Esophagus (tissue), 2 donors: Measurements from ENCODE around the gene DNAAF9. TPM values are rescaled to one million over a fixed set of nuclear protein-coding genes. Genes with fewer than 3 reads are reported as not detected.
A peak's percentile ranks its signal among the peaks of the same experiment; 100 is the strongest.
"Not testable (repeated sequence)": the region's sequence is repeated elsewhere in the genome, so short reads cannot be mapped to it uniquely, and the experiment has no call there.

Experiments used
- H3K27ac ChIP-seq, 2 donors: one replicate each; pipeline ENCODE4 v1.5.1; 2013; ENCODE audit warnings: low read depth in 2 of 2, mild to moderate bottlenecking in 2 of 2, inconsistent platforms in 1 of 2, low read length in 1 of 2, moderate library complexity in 1 of 2
- H3K27me3 ChIP-seq, 2 donors: one replicate each; pipeline ENCODE4 v1.6.1; 2013; ENCODE audit warnings: low read length in 2 of 2, control low read depth in 1 of 2, mild to moderate bottlenecking in 1 of 2; ENCODE audit not compliant: insufficient read depth in 2 of 2, control insufficient read depth in 1 of 2
- H3K36me3 ChIP-seq, 2 donors: one replicate each; pipeline ENCODE4 v1.6.1; 2013; ENCODE audit warnings: low read length in 1 of 2; ENCODE audit not compliant: control insufficient read depth in 2 of 2, insufficient read depth in 2 of 2
- H3K4me1 ChIP-seq, 2 donors: one replicate each; pipeline ENCODE4 v1.6.1; 2013; ENCODE audit warnings: low read length in 1 of 2; ENCODE audit not compliant: control insufficient read depth in 2 of 2, insufficient read depth in 2 of 2
- H3K4me3 ChIP-seq, 2 donors: one replicate each; pipeline ENCODE4 v1.5.1; 2013; ENCODE audit warnings: low read length in 2 of 2, mild to moderate bottlenecking in 2 of 2, low read depth in 1 of 2, moderate library complexity in 1 of 2
- H3K9me3 ChIP-seq, 2 donors: one replicate each; pipeline ENCODE4 v1.6.1; 2013; ENCODE audit warnings: mild to moderate bottlenecking in 2 of 2, low read depth in 1 of 2, low read length in 1 of 2, moderate library complexity in 1 of 2; ENCODE audit not compliant: control insufficient read depth in 2 of 2, insufficient read depth in 1 of 2
- WGBS, 2 donors: extraction: QIAGEN DNeasy Blood & Tissue Kit; methylation state at CpG; one replicate each; pipeline ENCODE4 v1.1.7; 2013; 5-methylcytosine and 5-hydroxymethylcytosine counted together
- polyA plus RNA-seq, 2 donors: library from polyadenylated mRNA; stranded (reverse); fragments of 200-250 nt; gene quantifications; one replicate each; pipeline ENCODE4 v1.2.3, GENCODE V29; 2013
- donor health status: healthy with polysubstance abuse.
- donor health status: Bipolar disorder and iron deficiency.

Gene DNAAF9
- polyA plus RNA-seq, 2 donors: 3.6 TPM

- no peak overlapping the region for H3K27ac ChIP-seq
- H3K27me3 ChIP-seq: no peaks in the 10 kb centered on the region
- no peaks in the 10 kb centered on the region for H3K36me3 ChIP-seq
- H3K9me3 ChIP-seq: no peaks in the 10 kb centered on the region
- no peak overlapping the region for H3K4me3 ChIP-seq
- WGBS, 2 donors: 85 to 91% methylated on average over 3 of the region's 3 CpGs
- H3K4me1 ChIP-seq: no peaks in the 10 kb centered on the region
These were observed 26.3 kb upstream of the DNAAF9 start for GRCh38 chr20:3433744-3434143.

GRCh38 chr20:3432844-3433243 lies 25.4 kb upstream of the DNAAF9 start:
- H3K9me3 ChIP-seq: no peaks in the 10 kb centered on the region
- H3K4me3 ChIP-seq: no peak overlapping the region
- no peaks in the 10 kb centered on the region for H3K36me3 ChIP-seq
- WGBS, 2 donors: 83 to 90% methylated on average over 3 of the region's 3 CpGs
- H3K4me1 ChIP-seq: no peaks in the 10 kb centered on the region
- no peaks in the 10 kb centered on the region for H3K27me3 ChIP-seq
- no peak overlapping the region for H3K27ac ChIP-seq

DNA sequence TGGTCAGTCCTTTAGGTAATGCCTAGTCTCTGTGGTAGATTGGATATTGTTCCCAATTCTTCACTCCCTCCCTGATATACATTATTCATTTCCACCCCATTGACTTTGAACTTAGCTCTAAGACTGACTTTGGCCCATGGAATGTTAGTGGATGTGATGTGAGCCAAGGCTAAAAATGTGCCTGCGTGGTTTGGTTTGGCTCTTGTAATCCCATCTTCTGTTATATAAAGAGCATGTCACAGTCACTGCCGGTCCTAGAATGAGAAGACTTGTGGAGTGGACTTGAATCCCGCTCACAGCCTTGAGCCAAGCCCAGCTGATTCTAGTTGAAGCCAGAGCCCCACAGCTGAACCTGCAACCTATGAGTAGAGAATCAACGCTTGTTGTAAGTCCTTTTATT lies 23.6 kb upstream of the DNAAF9 start:
- Histone ChIP-seq H3K36me3 (no peaks in the 10 kb centered on the region), H3K27ac (no peak overlapping the region), H3K27me3 (no peaks in the 10 kb centered on the region), H3K4me3 (no peak overlapping the region), H3K9me3 (no peaks in the 10 kb centered on the region), H3K4me1 (no peaks in the 10 kb centered on the region)
- WGBS, 2 donors: 93 to 96% methylated on average over 4 of the region's 4 CpGs

- H3K27ac ChIP-seq: no peak overlapping the region
- no peaks in the 10 kb centered on the region for H3K4me1 ChIP-seq
- no peaks in the 10 kb centered on the region for H3K27me3 ChIP-seq
- H3K4me3 ChIP-seq: no peak overlapping the region
- H3K9me3 ChIP-seq: no peaks in the 10 kb centered on the region
- 80 to 83% methylated on average over 14 of the region's 14 CpGs for WGBS, 2 donors
- H3K36me3 ChIP-seq: no peaks in the 10 kb centered on the region
These were observed 23.1 kb upstream of the DNAAF9 start for GRCh38 chr20:3430376-3431069.

GRCh38 chr20:3426766-3427165 lies 19.3 kb upstream of the DNAAF9 start:
- H3K36me3 ChIP-seq, H3K4me1 ChIP-seq, H3K9me3 ChIP-seq, H3K27me3 ChIP-seq, H3K4me3 ChIP-seq, H3K27ac ChIP-seq: not testable (repeated sequence)
- 74 to 88% methylated on average over 4 of the region's 4 CpGs for WGBS, 2 donors

DNA sequence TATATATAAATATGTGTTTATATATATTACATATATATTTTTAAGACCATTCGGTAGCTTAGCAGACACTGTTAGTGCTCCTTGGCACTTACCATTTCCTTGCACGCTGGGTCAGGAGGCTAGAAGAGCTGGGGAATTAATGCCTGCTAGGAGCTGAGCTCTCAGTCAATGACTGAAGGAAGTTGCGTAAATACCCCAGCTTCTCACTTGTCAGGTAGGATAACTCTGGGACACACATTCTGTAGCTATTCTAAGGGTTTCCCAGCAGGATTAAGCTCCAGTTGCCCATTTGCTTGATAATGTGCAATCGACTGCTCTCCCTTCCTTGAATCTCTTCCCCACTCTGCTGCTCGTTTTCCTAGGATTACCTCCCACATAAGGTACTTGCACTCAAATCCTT lies 15.7 kb upstream of the DNAAF9 start:
- H3K4me1 ChIP-seq: no peaks in the 10 kb centered on the region
- WGBS, 2 donors: 62 to 64% methylated on average over 5 of the region's 5 CpGs
- H3K36me3 ChIP-seq: no peaks in the 10 kb centered on the region
- no peak overlapping the region for H3K27ac ChIP-seq
- no peaks in the 10 kb centered on the region for H3K9me3 ChIP-seq
- no peaks in the 10 kb centered on the region for H3K27me3 ChIP-seq
- H3K4me3 ChIP-seq: no peak overlapping the region

DNA sequence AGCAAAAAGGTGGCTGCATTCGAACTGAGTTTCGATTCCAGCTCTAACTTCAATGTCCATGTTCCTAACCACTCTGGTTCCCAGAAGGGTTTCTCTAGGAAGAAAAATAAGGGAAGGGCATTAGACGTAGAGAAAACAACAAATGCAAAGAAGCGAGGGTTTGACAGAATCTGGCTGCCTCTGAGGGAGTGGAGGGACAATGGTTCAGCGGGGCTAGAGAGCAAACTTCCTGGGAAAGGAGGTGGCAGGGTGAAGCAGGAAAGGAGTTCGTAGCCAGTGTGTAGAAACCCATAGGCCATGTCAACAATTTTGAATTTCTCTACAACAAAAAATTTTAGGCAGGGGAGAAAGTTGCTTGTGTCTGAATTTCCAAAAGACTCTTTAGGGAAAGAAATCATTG lies 14.5 kb upstream of the DNAAF9 start:
- no peaks in the 10 kb centered on the region for H3K9me3 ChIP-seq
- no peaks in the 10 kb centered on the region for H3K27me3 ChIP-seq
- H3K27ac ChIP-seq: no peak overlapping the region
- 83 to 87% methylated on average over 6 of the region's 6 CpGs for WGBS, 2 donors
- H3K4me1 ChIP-seq: no peaks in the 10 kb centered on the region
- H3K36me3 ChIP-seq: no peaks in the 10 kb centered on the region
- no peak overlapping the region for H3K4me3 ChIP-seq

- no peaks in the 10 kb centered on the region for H3K27me3 ChIP-seq
- H3K9me3 ChIP-seq: no peaks in the 10 kb centered on the region
- no peaks in the 10 kb centered on the region for H3K4me1 ChIP-seq
- 35 to 45% methylated on average over 3 of the region's 3 CpGs for WGBS, 2 donors
- no peaks in the 10 kb centered on the region for H3K36me3 ChIP-seq
- H3K4me3 ChIP-seq: no peak overlapping the region
- H3K27ac ChIP-seq: peak overlapping the region in 1 of 2 donors; percentile 65
These were observed 12.8 kb upstream of the DNAAF9 start for GRCh38 chr20:3420211-3420707.

GRCh38 chr20:3418161-3418560 lies 10.7 kb upstream of the DNAAF9 start:
- H3K4me1 ChIP-seq, H3K36me3 ChIP-seq, H3K27ac ChIP-seq, H3K27me3 ChIP-seq, H3K9me3 ChIP-seq, H3K4me3 ChIP-seq: not testable (repeated sequence)
- WGBS, 2 donors: 75 to 85% methylated on average over 1 of the region's 1 CpG

- H3K4me3 ChIP-seq: no peak overlapping the region
- no peak overlapping the region for H3K27ac ChIP-seq
- no peaks in the 10 kb centered on the region for H3K36me3 ChIP-seq
- 61 to 72% methylated on average over 2 of the region's 2 CpGs for WGBS, 2 donors
- no peaks in the 10 kb centered on the region for H3K4me1 ChIP-seq
- no peaks in the 10 kb centered on the region for H3K27me3 ChIP-seq
- H3K9me3 ChIP-seq: no peaks in the 10 kb centered on the region
These were observed 6.7 kb upstream of the DNAAF9 start for GRCh38 chr20:3414122-3414521.
